Panc1 (cell line): ENCODE results near the gene ITPR2.

ENCODE experiments used
- CTCF ChIP-seq: fragments of 450-650 bp; IDR thresholded peaks from 2 replicates; pipeline ENCODE4 v1.5.1; 2017; ENCODE audit warnings: mild to moderate bottlenecking
- SIN3A ChIP-seq: IDR thresholded peaks from 2 replicates; pipeline ENCODE4 v1.6.1; 2012; ENCODE audit warnings: low read depth, mild to moderate bottlenecking, low read length, moderate library complexity, borderline replicate concordance; ENCODE audit not compliant: insufficient read depth
- TCF7L2 ChIP-seq: IDR thresholded peaks from 2 replicates; pipeline ENCODE4 v1.6.1; 2011; ENCODE audit warnings: mild to moderate bottlenecking, low read depth, low read length, inconsistent platforms
- TF ChIP-seq, protein P1 (sequence below), 2 experiments: IDR thresholded peaks; 2 replicates each; pipeline ENCODE4 v1.6.1; 2011 to 2012; ENCODE audit warnings: low read depth in 2 of 2, control low read depth in 1 of 2, low read length in 1 of 2, mild to moderate bottlenecking in 1 of 2, moderate library complexity in 1 of 2; ENCODE audit not compliant: insufficient read depth in 1 of 2

DNA sequence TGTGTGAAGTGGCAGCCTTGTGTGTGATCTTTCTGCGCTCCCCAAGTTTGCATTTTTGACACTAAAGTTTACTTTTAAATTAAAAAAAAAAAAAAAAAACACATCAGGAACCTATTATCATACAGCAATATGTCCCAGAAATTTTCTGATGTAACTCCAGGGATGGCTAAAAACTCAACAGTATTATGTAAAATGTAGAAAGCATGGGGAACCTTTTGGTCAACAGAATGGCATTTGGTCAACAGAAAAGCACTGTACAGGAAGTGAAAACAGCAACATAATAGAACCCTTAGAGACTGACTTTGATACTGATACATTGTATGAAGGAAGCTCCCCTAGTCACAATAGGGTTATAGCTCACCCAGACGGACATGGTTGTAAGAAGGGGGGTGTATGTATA lies 224.3 kb downstream of the ITPR2 start:
- no peak for TF ChIP-seq CTCF
- TF ChIP-seq SIN3A: no peak
- TF ChIP-seq, protein P1, sequence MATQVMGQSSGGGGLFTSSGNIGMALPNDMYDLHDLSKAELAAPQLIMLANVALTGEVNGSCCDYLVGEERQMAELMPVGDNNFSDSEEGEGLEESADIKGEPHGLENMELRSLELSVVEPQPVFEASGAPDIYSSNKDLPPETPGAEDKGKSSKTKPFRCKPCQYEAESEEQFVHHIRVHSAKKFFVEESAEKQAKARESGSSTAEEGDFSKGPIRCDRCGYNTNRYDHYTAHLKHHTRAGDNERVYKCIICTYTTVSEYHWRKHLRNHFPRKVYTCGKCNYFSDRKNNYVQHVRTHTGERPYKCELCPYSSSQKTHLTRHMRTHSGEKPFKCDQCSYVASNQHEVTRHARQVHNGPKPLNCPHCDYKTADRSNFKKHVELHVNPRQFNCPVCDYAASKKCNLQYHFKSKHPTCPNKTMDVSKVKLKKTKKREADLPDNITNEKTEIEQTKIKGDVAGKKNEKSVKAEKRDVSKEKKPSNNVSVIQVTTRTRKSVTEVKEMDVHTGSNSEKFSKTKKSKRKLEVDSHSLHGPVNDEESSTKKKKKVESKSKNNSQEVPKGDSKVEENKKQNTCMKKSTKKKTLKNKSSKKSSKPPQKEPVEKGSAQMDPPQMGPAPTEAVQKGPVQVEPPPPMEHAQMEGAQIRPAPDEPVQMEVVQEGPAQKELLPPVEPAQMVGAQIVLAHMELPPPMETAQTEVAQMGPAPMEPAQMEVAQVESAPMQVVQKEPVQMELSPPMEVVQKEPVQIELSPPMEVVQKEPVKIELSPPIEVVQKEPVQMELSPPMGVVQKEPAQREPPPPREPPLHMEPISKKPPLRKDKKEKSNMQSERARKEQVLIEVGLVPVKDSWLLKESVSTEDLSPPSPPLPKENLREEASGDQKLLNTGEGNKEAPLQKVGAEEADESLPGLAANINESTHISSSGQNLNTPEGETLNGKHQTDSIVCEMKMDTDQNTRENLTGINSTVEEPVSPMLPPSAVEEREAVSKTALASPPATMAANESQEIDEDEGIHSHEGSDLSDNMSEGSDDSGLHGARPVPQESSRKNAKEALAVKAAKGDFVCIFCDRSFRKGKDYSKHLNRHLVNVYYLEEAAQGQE (IDR thresholded peaks at IDR 0.05; ENCODE audit: insufficient read depth in 1 of 2, low read depth in 2 of 2, low read length in 1 of 2): no peak
- no peak for TF ChIP-seq TCF7L2
